Karpas-422 (cell line): ENCODE results near the gene ASB3. TPM values are rescaled to one million over a fixed set of nuclear protein-coding genes. Genes with fewer than 3 reads are reported as not detected.

Source experiments
- DNase-seq: peaks from one replicate; pipeline ENCODE4 v3.0.0-alpha.2; 2015
- H2AFZ ChIP-seq: fragments of 200-600 bp; sonication (generic); 2 replicates; pipeline ENCODE4 v1.6.1; 2014; ENCODE audit warnings: antibody characterized with exemption, low read length, mixed read lengths
- H3K27ac ChIP-seq: fragments of 200-600 bp; sonication (generic); 2 replicates; pipeline ENCODE4 v1.5.1; 2014; ENCODE audit warnings: mild to moderate bottlenecking, low read length, moderate library complexity
- H3K27me3 ChIP-seq: fragments of 200-600 bp; sonication (generic); 2 replicates; pipeline ENCODE4 v1.6.1; 2014; ENCODE audit warnings: low read length, mixed read lengths
- H3K36me3 ChIP-seq: fragments of 200-600 bp; sonication (generic); 2 replicates; pipeline ENCODE4 v1.6.1; 2014; ENCODE audit warnings: low read length, mixed read lengths; ENCODE audit not compliant: insufficient read depth
- H3K4me1 ChIP-seq: fragments of 200-600 bp; sonication (generic); 2 replicates; pipeline ENCODE4 v1.6.1; 2014; ENCODE audit warnings: mild to moderate bottlenecking, low read length, mixed read lengths
- H3K4me2 ChIP-seq: fragments of 200-600 bp; sonication (generic); 2 replicates; pipeline ENCODE4 v1.6.1; 2014; ENCODE audit warnings: low read length, low read depth, mild to moderate bottlenecking; ENCODE audit not compliant: poor library complexity, severe bottlenecking
- H3K4me3 ChIP-seq: fragments of 200-600 bp; sonication (generic); 2 replicates; pipeline ENCODE4 v1.5.1; 2014; ENCODE audit warnings: mild to moderate bottlenecking, antibody characterized with exemption, low read length, mixed read lengths
- H3K79me2 ChIP-seq: fragments of 200-600 bp; sonication (generic); 2 replicates; pipeline ENCODE4 v1.6.1; 2014; ENCODE audit warnings: mild to moderate bottlenecking, low read length, mixed read lengths
- H3K9ac ChIP-seq: fragments of 200-600 bp; sonication (generic); 2 replicates; pipeline ENCODE4 v1.6.0; 2014; ENCODE audit warnings: low read length
- H3K9me2 ChIP-seq: fragments of 200-600 bp; sonication (generic), shearing (Covaris generic); replicated peaks from 2 replicates; pipeline ENCODE4 v1.6.0; 2014; ENCODE audit warnings: mild to moderate bottlenecking, low read length, moderate library complexity; ENCODE audit not compliant: insufficient read depth
- H3K9me3 ChIP-seq: fragments of 300-700, 200-600 bp; sonication (generic); 2 replicates; pipeline ENCODE4 v1.6.1; 2014; ENCODE audit warnings: low read length, mixed read lengths
- H4K20me1 ChIP-seq: fragments of 200-600 bp; sonication (generic); 2 replicates; pipeline ENCODE4 v1.6.1; 2014; ENCODE audit warnings: mild to moderate bottlenecking, antibody characterized with exemption, low read length, low read depth; ENCODE audit not compliant: insufficient read depth
- total RNA-seq: library from RNA; depleted of rRNA; stranded (reverse); fragments of >200 nt; shearing (Covaris generic); gene quantifications from 2 replicates; pipeline ENCODE4 v1.2.3, GENCODE V29; 2014; ENCODE audit warnings: low replicate concordance

The ASB3 gene
- total RNA-seq, 1 experiment from 2014 or later, result 39.8 TPM

DNA sequence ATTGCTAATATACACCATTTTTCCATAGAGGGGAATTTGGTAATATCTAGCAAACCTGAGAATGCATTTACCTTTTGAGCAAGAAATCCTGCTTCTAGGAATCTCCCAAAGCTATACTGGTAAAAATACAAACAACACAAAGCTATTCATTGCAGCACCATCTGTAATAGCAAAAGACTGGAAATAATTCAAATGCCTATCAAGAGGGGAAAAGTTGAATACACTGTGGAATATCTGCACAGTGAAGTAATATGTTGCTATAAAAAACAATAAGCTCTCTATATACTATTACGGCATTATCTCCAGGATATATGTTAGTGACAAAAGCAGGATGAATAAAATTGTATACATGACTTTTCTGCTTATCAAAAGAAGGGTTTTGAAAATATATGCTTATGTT, 131.5 kb downstream of the ASB3 start:
- H3K27ac ChIP-seq, result no peak overlapping the region
- no peaks in the 10 kb centered on the region for H3K36me3 ChIP-seq
- no peak for DNase-seq
- no peaks in the 10 kb centered on the region for H3K9me2 ChIP-seq
- no peak overlapping the region for H2AFZ ChIP-seq
- H3K4me2 ChIP-seq, result no peak overlapping the region
- no peak overlapping the region for H3K4me3 ChIP-seq
- no peak overlapping the region for H3K9ac ChIP-seq
- H4K20me1 ChIP-seq, result no peaks in the 10 kb centered on the region
- no peaks in the 10 kb centered on the region for H3K9me3 ChIP-seq
- no peaks in the 10 kb centered on the region; the same call in 1 of the 2 replicates for H3K4me1 ChIP-seq
- H3K79me2 ChIP-seq, result no peaks in the 10 kb centered on the region
- no peaks in the 10 kb centered on the region for H3K27me3 ChIP-seq

DNA sequence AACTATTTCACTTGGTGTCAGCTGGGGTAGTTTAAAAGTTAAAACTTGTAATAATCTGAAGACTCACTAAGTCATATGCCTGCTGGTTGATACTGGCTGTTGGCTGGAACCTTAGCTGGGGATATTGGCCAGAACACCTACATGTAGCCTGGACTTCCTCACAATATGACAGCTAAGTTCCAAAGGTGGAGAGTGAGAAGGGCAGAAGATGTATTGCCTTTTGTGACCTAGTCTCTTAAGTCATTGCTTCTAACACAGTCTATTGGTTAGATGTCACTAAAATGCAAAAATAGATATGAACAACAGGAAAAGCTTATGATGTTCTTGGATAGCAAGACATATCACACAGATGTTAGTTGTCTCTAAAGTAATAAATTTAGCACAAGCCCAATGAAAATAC, 132.4 kb downstream of the ASB3 start:
- no peak overlapping the region for H3K4me3 ChIP-seq
- no peak overlapping the region for H3K27ac ChIP-seq
- no peaks in the 10 kb centered on the region for H3K9me2 ChIP-seq
- no peaks in the 10 kb centered on the region for H3K36me3 ChIP-seq
- H3K4me1 ChIP-seq, result no peaks in the 10 kb centered on the region; the same call in 1 of the 2 replicates
- no peak overlapping the region for H3K9ac ChIP-seq
- no peaks in the 10 kb centered on the region for H4K20me1 ChIP-seq
- H3K9me3 ChIP-seq, result no peaks in the 10 kb centered on the region
- no peak overlapping the region for H3K4me2 ChIP-seq
- no peaks in the 10 kb centered on the region for H3K79me2 ChIP-seq
- no peak for DNase-seq
- no peaks in the 10 kb centered on the region for H3K27me3 ChIP-seq
- no peak overlapping the region for H2AFZ ChIP-seq

DNA sequence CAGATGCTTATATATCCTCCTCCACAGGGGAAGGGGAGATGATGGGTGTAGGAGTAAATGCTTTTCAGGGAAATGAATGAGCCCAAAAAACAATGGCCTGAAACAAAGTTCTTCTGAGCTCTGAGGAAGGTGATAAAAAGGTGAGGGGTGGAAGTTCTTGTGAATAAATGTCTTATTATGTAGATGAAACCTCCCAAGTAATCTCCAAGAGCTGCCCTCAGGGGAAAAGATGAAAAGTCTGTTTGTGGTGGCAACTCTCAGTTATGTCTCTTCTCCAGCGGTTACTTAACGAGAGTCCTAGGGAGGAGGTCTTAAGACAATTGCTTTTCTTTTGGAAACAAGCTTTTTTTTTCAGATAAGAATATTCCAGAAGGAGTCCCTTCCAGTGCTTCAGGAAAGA, 134.6 kb downstream of the ASB3 start:
- H3K4me1 ChIP-seq, result no peaks in the 10 kb centered on the region; the same call in 1 of the 2 replicates
- no peaks in the 10 kb centered on the region for H3K9me3 ChIP-seq
- no peak overlapping the region for H3K4me2 ChIP-seq

DNA sequence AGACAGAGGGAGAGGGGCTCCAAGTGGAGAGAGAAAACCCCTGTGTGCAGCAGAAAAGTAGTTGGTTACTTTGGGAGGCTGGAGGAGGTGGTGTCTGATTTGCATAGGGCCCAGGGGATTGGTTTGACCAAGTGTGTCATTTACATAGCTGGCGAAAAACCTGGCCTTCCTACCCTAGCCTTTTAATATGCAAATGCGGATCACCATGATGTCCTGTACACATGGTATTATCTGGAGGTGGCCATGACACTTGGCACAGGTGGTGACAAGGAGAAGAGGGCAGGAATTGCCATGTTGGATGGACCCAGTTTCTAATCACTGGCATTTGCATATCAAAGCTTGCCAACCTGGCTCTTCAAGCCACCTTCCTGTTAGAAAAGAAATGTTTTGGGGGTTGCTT, 140.0 kb downstream of the ASB3 start:
- H3K4me2 ChIP-seq, result no peak overlapping the region
- H4K20me1 ChIP-seq, result no peaks in the 10 kb centered on the region
- no peak overlapping the region for H3K27ac ChIP-seq
- no peak overlapping the region for H2AFZ ChIP-seq
- no peak overlapping the region for H3K4me3 ChIP-seq
- H3K4me1 ChIP-seq, result no peaks in the 10 kb centered on the region
- H3K27me3 ChIP-seq, result no peaks in the 10 kb centered on the region
- no peaks in the 10 kb centered on the region for H3K9me3 ChIP-seq
- H3K79me2 ChIP-seq, result no peaks in the 10 kb centered on the region
- no peaks in the 10 kb centered on the region for H3K36me3 ChIP-seq
- no peak for DNase-seq
- H3K9me2 ChIP-seq, result no peaks in the 10 kb centered on the region
- no peak overlapping the region for H3K9ac ChIP-seq

More for the DNA sequence above, 134.6 kb downstream of the ASB3 start:
- no peaks in the 10 kb centered on the region for H3K27me3 ChIP-seq
- H3K9ac ChIP-seq, result no peak overlapping the region
- DNase-seq, result no peak
- no peaks in the 10 kb centered on the region for H3K79me2 ChIP-seq
- H4K20me1 ChIP-seq, result no peaks in the 10 kb centered on the region
- no peak overlapping the region for H3K4me3 ChIP-seq
- no peaks in the 10 kb centered on the region for H3K36me3 ChIP-seq
- H3K9me2 ChIP-seq, result no peaks in the 10 kb centered on the region
- H2AFZ ChIP-seq, result no peak overlapping the region
- no peak overlapping the region for H3K27ac ChIP-seq

DNA sequence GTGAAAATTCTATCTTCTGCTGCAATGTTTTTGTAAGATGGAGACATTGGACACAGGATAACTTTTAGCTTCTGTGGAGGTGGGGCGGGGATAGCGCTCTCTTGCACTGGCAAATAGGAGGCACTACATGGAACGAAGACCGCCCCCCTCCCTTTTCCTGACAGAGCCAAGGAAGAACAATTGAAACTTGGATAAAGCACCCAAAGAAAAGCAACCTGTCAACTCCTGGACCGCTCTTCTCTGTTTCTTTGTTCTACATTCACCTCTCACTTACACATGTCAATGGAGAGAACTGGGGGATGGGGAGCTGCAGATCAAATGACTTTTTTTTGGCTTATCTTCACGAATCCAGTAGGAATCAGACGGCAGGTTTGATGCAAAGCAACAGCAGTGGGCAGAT, 145.5 kb downstream of the ASB3 start:
- no peak overlapping the region for H3K4me3 ChIP-seq
- no peaks in the 10 kb centered on the region for H3K36me3 ChIP-seq
- no peaks in the 10 kb centered on the region for H3K9me3 ChIP-seq
- no peak overlapping the region for H3K27ac ChIP-seq
- H4K20me1 ChIP-seq, result no peaks in the 10 kb centered on the region
- no peaks in the 10 kb centered on the region for H3K9me2 ChIP-seq
- no peaks in the 10 kb centered on the region for H3K4me1 ChIP-seq
- no peak for DNase-seq
- no peak overlapping the region for H2AFZ ChIP-seq
- no peak overlapping the region for H3K4me2 ChIP-seq
- H3K9ac ChIP-seq, result no peak overlapping the region
- no peaks in the 10 kb centered on the region for H3K27me3 ChIP-seq
- no peaks in the 10 kb centered on the region for H3K79me2 ChIP-seq

DNA sequence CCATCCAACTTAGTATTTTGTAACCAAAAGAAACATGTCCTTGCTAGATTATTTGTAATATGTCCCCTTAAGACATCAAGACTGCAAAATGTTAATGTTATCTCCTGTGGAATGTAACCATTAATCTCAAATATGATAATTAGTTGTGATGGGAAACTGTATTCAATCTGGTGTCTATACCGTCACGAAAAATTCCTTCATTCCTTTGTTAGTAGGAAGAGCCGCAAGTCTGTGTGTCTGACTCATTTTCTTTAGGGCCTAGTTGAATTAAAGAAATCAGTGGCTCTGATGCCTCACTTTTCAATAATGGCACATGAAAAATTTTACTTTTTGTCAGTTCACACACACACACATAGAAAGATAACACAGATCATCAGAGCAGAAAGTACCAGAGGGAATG, 146.3 kb downstream of the ASB3 start:
- no peak overlapping the region for H3K9ac ChIP-seq
- H3K36me3 ChIP-seq, result no peaks in the 10 kb centered on the region
- H3K79me2 ChIP-seq, result no peaks in the 10 kb centered on the region
- DNase-seq, result no peak
- H3K27me3 ChIP-seq, result no peaks in the 10 kb centered on the region
- H3K27ac ChIP-seq, result no peak overlapping the region
- peaks cover 3% of the 10 kb centered on the region; the same call in 1 of the 2 replicates for H3K4me1 ChIP-seq
- H4K20me1 ChIP-seq, result no peaks in the 10 kb centered on the region
- H3K9me3 ChIP-seq, result no peaks in the 10 kb centered on the region
- H2AFZ ChIP-seq, result no peak overlapping the region
- H3K4me3 ChIP-seq, result no peak overlapping the region
- no peak overlapping the region for H3K4me2 ChIP-seq
- no peaks in the 10 kb centered on the region for H3K9me2 ChIP-seq

DNA sequence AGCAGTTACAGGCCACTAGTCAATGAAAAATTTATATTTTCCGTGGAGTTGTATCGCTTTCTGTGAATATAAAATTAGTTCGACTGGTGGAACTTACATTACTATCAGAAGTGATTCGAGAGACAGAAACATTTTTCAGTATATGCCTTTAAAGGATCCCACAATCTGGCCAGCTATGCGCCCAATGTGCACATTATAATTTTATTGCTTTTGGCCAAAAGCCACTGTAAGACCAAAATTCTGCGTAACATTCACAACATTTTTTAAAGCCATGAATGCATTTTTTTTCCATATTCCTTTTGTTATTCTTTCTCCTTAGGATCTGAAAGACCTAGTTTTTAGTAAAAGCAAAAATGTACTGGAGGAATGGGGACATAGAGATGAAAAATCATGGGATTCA, 150.2 kb downstream of the ASB3 start:
- Histone ChIP-seq H4K20me1 (no peaks in the 10 kb centered on the region), H3K4me1 (peaks cover 3% of the 10 kb centered on the region; the same call in 1 of the 2 replicates), H3K79me2 (no peaks in the 10 kb centered on the region), H3K27me3 (no peaks in the 10 kb centered on the region), H3K27ac (no peak overlapping the region), H3K9me3 (no peaks in the 10 kb centered on the region), H2AFZ (no peak overlapping the region), H3K9me2 (no peaks in the 10 kb centered on the region), H3K9ac (no peak overlapping the region), H3K36me3 (no peaks in the 10 kb centered on the region), H3K4me2 (no peak overlapping the region), H3K4me3 (no peak overlapping the region)
- DNase-seq, result no peak

DNA sequence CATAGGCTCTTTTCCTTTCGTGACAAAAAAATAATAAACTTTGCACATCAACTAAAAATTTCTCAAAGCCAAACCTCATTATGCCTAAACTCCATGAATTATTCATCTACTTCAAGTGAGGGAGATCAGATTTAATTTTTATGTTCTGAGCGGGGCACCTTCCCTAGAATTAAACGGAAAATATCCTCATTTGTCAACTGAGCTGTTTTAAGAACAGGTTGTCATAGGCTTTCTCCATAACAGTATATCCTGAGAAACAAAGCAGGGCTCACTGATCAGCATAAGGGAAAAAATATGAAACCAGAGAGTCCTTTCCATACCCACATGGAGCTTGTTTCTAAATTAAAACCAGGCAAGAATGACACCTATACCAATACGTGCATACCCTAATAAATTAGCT, 150.6 kb downstream of the ASB3 start:
- Histone ChIP-seq H3K4me1 (peaks cover 3% of the 10 kb centered on the region; the same call in 1 of the 2 replicates), H3K27ac (no peak overlapping the region), H3K9me2 (no peaks in the 10 kb centered on the region), H3K27me3 (no peaks in the 10 kb centered on the region), H3K36me3 (no peaks in the 10 kb centered on the region), H2AFZ (no peak overlapping the region), H3K9ac (no peak overlapping the region), H3K9me3 (no peaks in the 10 kb centered on the region), H3K79me2 (no peaks in the 10 kb centered on the region), H4K20me1 (no peaks in the 10 kb centered on the region), H3K4me3 (no peak overlapping the region), H3K4me2 (no peak overlapping the region)
- DNase-seq, result no peak

DNA sequence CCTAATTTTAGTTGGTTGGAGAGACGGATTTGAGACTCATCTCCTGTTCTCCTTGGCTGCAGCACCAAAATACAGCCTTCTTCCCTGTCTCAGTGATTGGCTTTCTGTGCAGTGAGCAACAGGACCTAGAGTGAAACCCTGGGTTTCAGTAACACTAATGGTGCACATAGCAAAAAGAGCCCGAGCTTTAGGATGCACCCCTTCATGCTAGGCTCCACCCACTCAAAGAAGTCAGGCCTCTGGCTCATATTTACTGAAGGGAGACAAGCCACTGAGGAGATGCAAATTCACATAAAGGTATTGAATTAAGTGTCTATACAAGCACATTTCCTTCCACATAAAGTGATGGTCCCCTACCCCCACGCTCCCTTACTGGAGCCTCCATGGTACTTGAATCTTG, 151.1 kb downstream of the ASB3 start:
- Histone ChIP-seq H3K4me2 (no peak overlapping the region), H2AFZ (no peak overlapping the region), H3K9me2 (no peaks in the 10 kb centered on the region), H3K4me1 (peaks cover 3% of the 10 kb centered on the region; the same call in 1 of the 2 replicates), H3K9me3 (no peaks in the 10 kb centered on the region), H3K79me2 (no peaks in the 10 kb centered on the region), H3K27me3 (no peaks in the 10 kb centered on the region), H3K27ac (no peak overlapping the region), H3K4me3 (no peak overlapping the region), H3K36me3 (no peaks in the 10 kb centered on the region), H3K9ac (no peak overlapping the region), H4K20me1 (no peaks in the 10 kb centered on the region)
- DNase-seq, result peak; percentile 44
